ENCODE measurements around the gene LMF2. TPM values are rescaled to one million over a fixed set of nuclear protein-coding genes. Genes with fewer than 3 reads are reported as not detected.

Gene LMF2, protein sequence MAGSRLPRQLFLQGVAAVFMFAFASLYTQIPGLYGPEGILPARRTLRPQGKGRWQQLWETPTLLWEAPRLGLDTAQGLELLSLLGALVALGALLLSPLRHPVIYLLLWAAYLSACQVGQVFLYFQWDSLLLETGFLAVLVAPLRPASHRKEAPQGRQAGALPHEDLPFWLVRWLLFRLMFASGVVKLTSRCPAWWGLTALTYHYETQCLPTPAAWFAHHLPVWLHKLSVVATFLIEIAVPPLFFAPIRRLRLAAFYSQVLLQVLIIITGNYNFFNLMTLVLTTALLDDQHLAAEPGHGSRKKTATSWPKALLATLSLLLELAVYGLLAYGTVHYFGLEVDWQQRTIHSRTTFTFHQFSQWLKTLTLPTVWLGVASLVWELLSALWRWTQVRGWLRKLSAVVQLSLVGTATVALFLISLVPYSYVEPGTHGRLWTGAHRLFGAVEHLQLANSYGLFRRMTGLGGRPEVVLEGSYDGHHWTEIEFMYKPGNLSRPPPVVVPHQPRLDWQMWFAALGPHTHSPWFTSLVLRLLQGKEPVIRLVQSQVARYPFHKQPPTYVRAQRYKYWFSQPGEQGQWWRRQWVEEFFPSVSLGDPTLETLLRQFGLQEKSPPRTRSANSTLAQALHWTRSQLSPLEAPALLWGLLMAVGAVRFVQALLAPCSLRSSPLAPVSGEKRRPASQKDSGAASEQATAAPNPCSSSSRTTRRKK
- total RNA-seq (2021; ENCODE audit: unreplicated experiment) (54.2 TPM), Bru-seq, nascent RNA (percentile 44 among the genes with signal in this experiment), BruChase-seq, experiment 1, labeled RNA remaining after a 2-hour chase (percentile 64 among the genes with signal in this experiment), BruChase-seq, experiment 2, labeled RNA remaining after a 6-hour chase (percentile 71 among the genes with signal in this experiment)
- 46.0 TPM for polyA plus RNA-seq (2012; ENCODE audit: insufficient read length)
- long read RNA-seq, transcript LMF2-202 (14 exons, 2,582 nt) = major isoform, 28 of 88 reads
- long read RNA-seq, partial matches to known transcripts = 38 of 88 reads
- long read RNA-seq, other reads (novel, unspliced or antisense) = 22 of 88 reads

DNA sequence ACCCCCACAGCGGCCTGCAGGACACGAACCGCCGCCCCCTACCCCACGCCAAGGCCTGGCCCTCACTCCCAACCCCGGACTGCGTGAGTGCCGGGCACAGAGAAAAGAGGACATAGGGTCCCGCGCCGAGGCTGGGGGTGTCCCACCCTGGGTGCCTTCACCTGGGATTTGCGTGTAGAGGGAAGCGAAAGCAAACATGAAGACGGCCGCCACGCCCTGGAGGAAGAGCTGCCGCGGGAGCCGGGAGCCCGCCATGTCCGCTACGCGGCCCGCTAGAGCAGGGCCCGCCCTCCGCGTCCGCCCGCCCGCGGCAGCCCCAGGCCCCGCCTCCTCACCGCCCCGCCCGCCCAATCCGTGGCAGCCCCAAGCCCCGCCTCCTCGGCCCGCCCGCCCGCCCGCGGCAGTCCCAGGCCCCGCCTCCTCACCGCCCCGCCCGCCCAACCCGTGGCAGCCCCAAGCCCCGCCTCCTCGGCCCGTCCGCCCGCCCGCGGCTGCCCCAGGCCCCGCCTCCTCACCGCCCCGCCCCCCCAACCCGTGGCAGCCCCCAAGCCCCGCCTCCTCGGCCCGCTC lies at the start of gene LMF2:
TSS of gene LMF2 (minus strand) at position 282 of the 570 bp plus-strand sequence. CDS start at position 255, 27 bp downstream.
- intact Hi-C loops (cut with micrococcal nuclease; ENCODE audit: unreplicated experiment) = no loop called here
- ChIA-PET POLR2A (interaction anchor here (0.6 to 0.7 kb wide), 3 partner anchors 15 to 33 kb away, joined by 3 to 6 read pairs (median 3); no protein-coding TSS in a partner anchor), CTCF (interaction anchor here (0.6 to 1.4 kb wide), 3 partner anchors 18 to 265 kb away, joined by 4 to 10 read pairs (median 6); partner anchors contain the start of gene SCO2)
- Histone ChIP-seq H3K27me3 (ENCODE audit: control insufficient read depth, insufficient read depth, low read length) (no peaks in the 10 kb centered on the region), H3K4me3 (ENCODE audit: low read depth in 2 of 2, low read length in 2 of 2) (peak within 1 kb of the TSS; percentile 85 to 91), H3K36me3 (ENCODE audit: control insufficient read depth, insufficient read depth, low read length) (peaks cover 4% of the 10 kb centered on the region), H3K27ac (ENCODE audit: low read length) (peak within 1 kb of the TSS; percentile 87), H3K4me1 (ENCODE audit: control insufficient read depth, insufficient read depth, low read length) (peaks cover 5% of the 10 kb centered on the region), H3K9me3 (ENCODE audit: control insufficient read depth, insufficient read depth, low read depth, low read length) (no peaks in the 10 kb centered on the region)
- in situ Hi-C loops (cut with HindIII; ENCODE audit: low pct_unique_long_range_greater_than_20kb, low sequenced_read_pairs) = no loop called here
- TF ChIP-seq, protein P1, sequence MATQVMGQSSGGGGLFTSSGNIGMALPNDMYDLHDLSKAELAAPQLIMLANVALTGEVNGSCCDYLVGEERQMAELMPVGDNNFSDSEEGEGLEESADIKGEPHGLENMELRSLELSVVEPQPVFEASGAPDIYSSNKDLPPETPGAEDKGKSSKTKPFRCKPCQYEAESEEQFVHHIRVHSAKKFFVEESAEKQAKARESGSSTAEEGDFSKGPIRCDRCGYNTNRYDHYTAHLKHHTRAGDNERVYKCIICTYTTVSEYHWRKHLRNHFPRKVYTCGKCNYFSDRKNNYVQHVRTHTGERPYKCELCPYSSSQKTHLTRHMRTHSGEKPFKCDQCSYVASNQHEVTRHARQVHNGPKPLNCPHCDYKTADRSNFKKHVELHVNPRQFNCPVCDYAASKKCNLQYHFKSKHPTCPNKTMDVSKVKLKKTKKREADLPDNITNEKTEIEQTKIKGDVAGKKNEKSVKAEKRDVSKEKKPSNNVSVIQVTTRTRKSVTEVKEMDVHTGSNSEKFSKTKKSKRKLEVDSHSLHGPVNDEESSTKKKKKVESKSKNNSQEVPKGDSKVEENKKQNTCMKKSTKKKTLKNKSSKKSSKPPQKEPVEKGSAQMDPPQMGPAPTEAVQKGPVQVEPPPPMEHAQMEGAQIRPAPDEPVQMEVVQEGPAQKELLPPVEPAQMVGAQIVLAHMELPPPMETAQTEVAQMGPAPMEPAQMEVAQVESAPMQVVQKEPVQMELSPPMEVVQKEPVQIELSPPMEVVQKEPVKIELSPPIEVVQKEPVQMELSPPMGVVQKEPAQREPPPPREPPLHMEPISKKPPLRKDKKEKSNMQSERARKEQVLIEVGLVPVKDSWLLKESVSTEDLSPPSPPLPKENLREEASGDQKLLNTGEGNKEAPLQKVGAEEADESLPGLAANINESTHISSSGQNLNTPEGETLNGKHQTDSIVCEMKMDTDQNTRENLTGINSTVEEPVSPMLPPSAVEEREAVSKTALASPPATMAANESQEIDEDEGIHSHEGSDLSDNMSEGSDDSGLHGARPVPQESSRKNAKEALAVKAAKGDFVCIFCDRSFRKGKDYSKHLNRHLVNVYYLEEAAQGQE (IDR thresholded peaks at IDR 0.05; ENCODE audit: insufficient read depth in 1 of 2, low read depth in 2 of 2, low read length in 1 of 2) = no peak
- no peak for TF ChIP-seq POLR2AphosphoS5 (IDR thresholded peaks at IDR 0.05; ENCODE audit: low read depth, low read length)
- peak; percentile 60; the same call in 1 of the 2 replicates for TF ChIP-seq SIN3A (IDR thresholded peaks at IDR 0.05; ENCODE audit: borderline replicate concordance, insufficient read depth, low read depth, low read length)
- BruUV-seq (replicated peaks) = no TSS peak
- DNase-seq (ENCODE audit: low read depth, low spot score) (no peak), ATAC-seq (peak; percentile 85)

DNA sequence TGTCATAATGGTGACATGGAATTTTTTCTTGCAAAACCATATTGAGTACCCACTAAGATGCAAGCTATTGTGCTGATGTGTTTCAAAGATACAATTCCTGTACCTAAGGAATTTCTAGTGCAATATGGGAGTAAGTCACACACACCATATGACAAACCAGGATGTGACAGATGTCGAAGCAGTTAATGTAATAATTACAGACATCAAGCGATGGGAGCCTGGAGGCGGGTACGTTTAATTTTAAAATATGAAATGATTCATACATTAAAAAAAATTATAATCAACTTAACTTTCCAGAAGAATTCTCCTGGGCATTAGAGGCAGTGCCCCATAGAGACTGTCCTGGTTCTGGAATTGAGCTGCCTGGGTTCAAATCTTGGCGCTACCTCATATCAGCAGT lies 49.2 kb upstream of the LMF2 start:
- CTCF ChIA-PET = no interaction called here
- no peak for DNase-seq (ENCODE audit: low read depth, low spot score)
- Histone ChIP-seq H3K27ac (ENCODE audit: low read length) (no peak overlapping the region), H3K36me3 (ENCODE audit: control insufficient read depth, insufficient read depth, low read length) (no peaks in the 10 kb centered on the region), H3K4me3 (ENCODE audit: low read depth in 2 of 2, low read length in 2 of 2) (no peak overlapping the region), H3K27me3 (ENCODE audit: control insufficient read depth, insufficient read depth, low read length) (no peaks in the 10 kb centered on the region), H3K9me3 (ENCODE audit: control insufficient read depth, insufficient read depth, low read depth, low read length) (no peaks in the 10 kb centered on the region), H3K4me1 (ENCODE audit: control insufficient read depth, insufficient read depth, low read length) (no peaks in the 10 kb centered on the region)
- no peak for TF ChIP-seq SIN3A (IDR thresholded peaks at IDR 0.05; ENCODE audit: borderline replicate concordance, insufficient read depth, low read depth, low read length)
- TF ChIP-seq, protein P2, sequence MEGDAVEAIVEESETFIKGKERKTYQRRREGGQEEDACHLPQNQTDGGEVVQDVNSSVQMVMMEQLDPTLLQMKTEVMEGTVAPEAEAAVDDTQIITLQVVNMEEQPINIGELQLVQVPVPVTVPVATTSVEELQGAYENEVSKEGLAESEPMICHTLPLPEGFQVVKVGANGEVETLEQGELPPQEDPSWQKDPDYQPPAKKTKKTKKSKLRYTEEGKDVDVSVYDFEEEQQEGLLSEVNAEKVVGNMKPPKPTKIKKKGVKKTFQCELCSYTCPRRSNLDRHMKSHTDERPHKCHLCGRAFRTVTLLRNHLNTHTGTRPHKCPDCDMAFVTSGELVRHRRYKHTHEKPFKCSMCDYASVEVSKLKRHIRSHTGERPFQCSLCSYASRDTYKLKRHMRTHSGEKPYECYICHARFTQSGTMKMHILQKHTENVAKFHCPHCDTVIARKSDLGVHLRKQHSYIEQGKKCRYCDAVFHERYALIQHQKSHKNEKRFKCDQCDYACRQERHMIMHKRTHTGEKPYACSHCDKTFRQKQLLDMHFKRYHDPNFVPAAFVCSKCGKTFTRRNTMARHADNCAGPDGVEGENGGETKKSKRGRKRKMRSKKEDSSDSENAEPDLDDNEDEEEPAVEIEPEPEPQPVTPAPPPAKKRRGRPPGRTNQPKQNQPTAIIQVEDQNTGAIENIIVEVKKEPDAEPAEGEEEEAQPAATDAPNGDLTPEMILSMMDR (IDR thresholded peaks at IDR 0.05) = no peak
- TF ChIP-seq, protein P1 (IDR thresholded peaks at IDR 0.05; ENCODE audit: insufficient read depth in 1 of 2, low read depth in 2 of 2, low read length in 1 of 2) = no peak
- TF ChIP-seq TCF7L2 (IDR thresholded peaks at IDR 0.05; ENCODE audit: low read depth, low read length) = no peak
- TF ChIP-seq POLR2AphosphoS5 (IDR thresholded peaks at IDR 0.05; ENCODE audit: low read depth, low read length) = no peak
- in situ Hi-C loops (cut with HindIII; ENCODE audit: low pct_unique_long_range_greater_than_20kb, low sequenced_read_pairs) = no loop called here
- POLR2A ChIA-PET = interaction anchor here (1.0 kb wide), 1 partner anchor 17 kb away, joined by 18 read pairs; no protein-coding TSS in a partner anchor
- no TSS peak for BruUV-seq (replicated peaks)
- intact Hi-C loops (cut with micrococcal nuclease; ENCODE audit: unreplicated experiment) = no loop called here
- ATAC-seq = no peak
